ENCODE results near the gene TRPM3.

DNA sequence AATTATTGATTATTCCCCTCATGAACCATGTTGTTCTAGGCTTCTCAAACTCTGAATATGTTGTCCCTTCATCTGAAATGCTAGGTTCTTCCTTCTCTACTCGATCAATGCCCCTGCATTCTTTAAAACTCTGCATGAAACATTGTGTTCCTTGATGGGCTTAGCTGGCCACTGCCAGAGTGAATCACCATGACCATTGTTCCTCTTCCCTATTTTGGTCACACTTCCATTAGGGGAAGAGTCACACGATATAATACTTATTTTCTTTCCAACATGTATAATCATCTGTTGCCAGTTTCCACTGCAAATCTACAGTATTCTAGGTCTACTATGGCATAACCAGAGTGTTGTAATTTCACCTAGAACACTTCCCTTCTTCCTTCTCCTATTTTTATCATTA lies 247.9 kb downstream of the TRPM3 start:
- no peak for TF ChIP-seq TCF12 (IDR thresholded peaks at IDR 0.05)
- no peak for TF ChIP-seq TCF12 (CRISPR knock-in tag; IDR thresholded peaks at IDR 0.05)
- no peak for TF ChIP-seq FOXA1 (IDR thresholded peaks at IDR 0.05)
- no peak for TF ChIP-seq FOXA1 (CRISPR knock-in tag; IDR thresholded peaks at IDR 0.05)
- no peak for TF ChIP-seq ZNF737 (CRISPR knock-in tag; IDR thresholded peaks at IDR 0.05; ENCODE audit: borderline replicate concordance)
- TF ChIP-seq EHMT2 (IDR thresholded peaks at IDR 0.05; ENCODE audit: borderline replicate concordance, low read depth, low read length): no peak
- no peak for TF ChIP-seq TARDBP (CRISPR knock-in tag; IDR thresholded peaks at IDR 0.05)

All from HepG2 (cell line).